ENCODE measurements around the gene SDR9C7.
A peak's percentile ranks its signal among the peaks of the same experiment; 100 is the strongest.
"Not testable (repeated sequence)": the region's sequence is repeated elsewhere in the genome, so short reads cannot be mapped to it uniquely, and the experiment has no call there.

Gene SDR9C7

GRCh38 chr12:56978397-56979138 is 44.4 kb upstream of the SDR9C7 start:
- no peak overlapping the region for H3K27ac ChIP-seq

GRCh38 chr12:56977361-56977760 is 43.2 kb upstream of the SDR9C7 start:
- CTCF ChIA-PET; DNase-seq (ENCODE audit: low spot score); H3K27ac ChIP-seq; POLR2A ChIA-PET (ENCODE audit: low non-redundant PET): not testable (repeated sequence)

More at GRCh38 chr12:56978397-56979138, 44.4 kb upstream of the SDR9C7 start:
- TF ChIP-seq CTCF (conservative IDR thresholded peaks at IDR 0.05; ENCODE audit: low read depth): no peak
- ChIA-PET CTCF (no interaction called here), POLR2A (ENCODE audit: low non-redundant PET) (no interaction called here)
- DNase-seq (ENCODE audit: low spot score): no peak

GRCh38 chr12:56974224-56974623 is 40.0 kb upstream of the SDR9C7 start:
- H3K27ac ChIP-seq; POLR2A ChIA-PET (ENCODE audit: low non-redundant PET); DNase-seq (ENCODE audit: low spot score); CTCF ChIA-PET: not testable (repeated sequence)

GRCh38 chr12:56968910-56969309 is 34.7 kb upstream of the SDR9C7 start:
- DNase-seq (ENCODE audit: low spot score); POLR2A ChIA-PET (ENCODE audit: low non-redundant PET); H3K27ac ChIP-seq; CTCF ChIA-PET: not testable (repeated sequence)

- POLR2A ChIA-PET (ENCODE audit: low non-redundant PET); CTCF ChIA-PET; H3K27ac ChIP-seq; DNase-seq (ENCODE audit: low spot score): not testable (repeated sequence)
Observed at GRCh38 chr12:56965997-56966642, 31.9 kb upstream of the SDR9C7 start.

GRCh38 chr12:56965124-56965523 is 30.9 kb upstream of the SDR9C7 start:
- H3K27ac ChIP-seq; DNase-seq (ENCODE audit: low spot score); POLR2A ChIA-PET (ENCODE audit: low non-redundant PET); CTCF ChIA-PET: not testable (repeated sequence)

GRCh38 chr12:56963557-56963956 is 29.3 kb upstream of the SDR9C7 start:
- DNase-seq (ENCODE audit: low spot score); CTCF ChIA-PET; H3K27ac ChIP-seq; POLR2A ChIA-PET (ENCODE audit: low non-redundant PET): not testable (repeated sequence)

- DNase-seq (ENCODE audit: low spot score); POLR2A ChIA-PET (ENCODE audit: low non-redundant PET); CTCF ChIA-PET; H3K27ac ChIP-seq: not testable (repeated sequence)
Observed at GRCh38 chr12:56962247-56962646, 28.0 kb upstream of the SDR9C7 start.

GRCh38 chr12:56958422-56958821 is 24.2 kb upstream of the SDR9C7 start:
- ChIA-PET CTCF (no interaction called here), POLR2A (ENCODE audit: low non-redundant PET) (no interaction called here)
- DNase-seq (ENCODE audit: low spot score): no peak
- TF ChIP-seq CTCF (conservative IDR thresholded peaks at IDR 0.05; ENCODE audit: low read depth): no peak
- no peak overlapping the region for H3K27ac ChIP-seq

GRCh38 chr12:56957229-56958052 is 23.2 kb upstream of the SDR9C7 start, which contains the start of gene RDH16:
Gene RDH16, minus strand, starts transcription at chr12:56957608. Its CDS starts 146 bp downstream, at chr12:56957462.
- POLR2A ChIA-PET (ENCODE audit: low non-redundant PET): no interaction called here
- CTCF ChIA-PET: interaction anchor here (0.7 to 1.0 kb wide), 2 partner anchors 44 to 828 kb away, joined by 3 to 4 read pairs; no protein-coding TSS in a partner anchor
- H3K27ac ChIP-seq: peak within 1 kb of the TSS; percentile 72
- DNase-seq (ENCODE audit: low spot score): peak; percentile 78
- no peak for TF ChIP-seq CTCF (conservative IDR thresholded peaks at IDR 0.05; ENCODE audit: low read depth)

Measured in RWPE1 (cell line).